Stimulated activated CD4-positive, alpha-beta T cell treated with anti-CD3 and anti-CD28 coated beads, Interleukin-2, amount 100 ng/mL, for 24 hours (primary cell): ENCODE measurements around the gene ETHE1.

Source experiments
- DNase-seq, 2 donors: peaks; one replicate each; pipeline ENCODE4 v3.0.0-alpha.2; 2020

Gene ETHE1, protein sequence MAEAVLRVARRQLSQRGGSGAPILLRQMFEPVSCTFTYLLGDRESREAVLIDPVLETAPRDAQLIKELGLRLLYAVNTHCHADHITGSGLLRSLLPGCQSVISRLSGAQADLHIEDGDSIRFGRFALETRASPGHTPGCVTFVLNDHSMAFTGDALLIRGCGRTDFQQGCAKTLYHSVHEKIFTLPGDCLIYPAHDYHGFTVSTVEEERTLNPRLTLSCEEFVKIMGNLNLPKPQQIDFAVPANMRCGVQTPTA

DNA sequence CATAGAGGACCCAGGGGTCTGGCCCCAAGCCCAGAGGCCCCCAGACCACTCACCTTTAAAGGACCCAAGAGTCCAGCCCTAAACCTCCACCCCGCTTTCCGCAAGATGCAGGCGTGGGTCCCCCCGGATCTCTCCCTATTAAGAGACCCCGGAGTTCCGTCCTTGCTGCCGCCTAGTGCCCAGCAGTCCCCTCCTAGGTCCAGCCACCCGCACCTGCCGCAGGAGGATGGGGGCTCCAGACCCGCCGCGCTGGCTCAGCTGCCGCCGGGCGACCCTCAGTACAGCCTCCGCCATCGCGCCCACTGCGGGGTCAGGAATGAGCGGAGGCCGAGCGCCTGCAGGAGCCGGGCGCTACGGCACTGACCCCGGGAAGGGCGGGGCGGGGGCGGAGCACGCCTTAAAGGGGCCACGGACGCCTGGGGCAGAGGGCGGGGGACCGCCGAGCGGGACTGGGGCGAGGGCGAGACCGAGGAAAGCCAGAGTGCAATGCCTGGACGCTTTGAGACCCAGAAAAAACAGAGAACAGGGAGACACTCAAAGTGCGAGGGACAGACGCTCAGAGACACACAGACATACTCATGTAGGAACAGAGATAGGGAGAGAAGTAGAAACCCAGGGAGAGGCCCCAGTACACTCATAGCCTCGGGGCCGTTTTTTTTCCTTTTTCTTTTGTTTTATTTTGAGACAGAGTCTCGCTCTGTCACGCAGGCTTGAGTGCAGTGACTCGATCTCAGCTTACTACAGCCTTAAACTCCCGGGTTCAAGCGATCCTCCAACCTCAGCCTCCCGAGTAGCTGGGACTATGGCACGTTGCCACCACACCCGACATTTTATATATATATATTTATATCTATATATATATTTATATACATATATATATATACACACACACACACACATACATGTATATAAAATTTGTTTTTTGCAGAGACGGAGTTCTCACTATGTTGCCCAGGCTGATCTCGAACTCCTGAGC is at the start of gene ETHE1:
ETHE1 (minus strand) TSS at position 318 of the 976 bp plus-strand sequence; CDS start at position 294, 24 bp downstream.
- peak; percentile 79 to 87 for DNase-seq

DNA sequence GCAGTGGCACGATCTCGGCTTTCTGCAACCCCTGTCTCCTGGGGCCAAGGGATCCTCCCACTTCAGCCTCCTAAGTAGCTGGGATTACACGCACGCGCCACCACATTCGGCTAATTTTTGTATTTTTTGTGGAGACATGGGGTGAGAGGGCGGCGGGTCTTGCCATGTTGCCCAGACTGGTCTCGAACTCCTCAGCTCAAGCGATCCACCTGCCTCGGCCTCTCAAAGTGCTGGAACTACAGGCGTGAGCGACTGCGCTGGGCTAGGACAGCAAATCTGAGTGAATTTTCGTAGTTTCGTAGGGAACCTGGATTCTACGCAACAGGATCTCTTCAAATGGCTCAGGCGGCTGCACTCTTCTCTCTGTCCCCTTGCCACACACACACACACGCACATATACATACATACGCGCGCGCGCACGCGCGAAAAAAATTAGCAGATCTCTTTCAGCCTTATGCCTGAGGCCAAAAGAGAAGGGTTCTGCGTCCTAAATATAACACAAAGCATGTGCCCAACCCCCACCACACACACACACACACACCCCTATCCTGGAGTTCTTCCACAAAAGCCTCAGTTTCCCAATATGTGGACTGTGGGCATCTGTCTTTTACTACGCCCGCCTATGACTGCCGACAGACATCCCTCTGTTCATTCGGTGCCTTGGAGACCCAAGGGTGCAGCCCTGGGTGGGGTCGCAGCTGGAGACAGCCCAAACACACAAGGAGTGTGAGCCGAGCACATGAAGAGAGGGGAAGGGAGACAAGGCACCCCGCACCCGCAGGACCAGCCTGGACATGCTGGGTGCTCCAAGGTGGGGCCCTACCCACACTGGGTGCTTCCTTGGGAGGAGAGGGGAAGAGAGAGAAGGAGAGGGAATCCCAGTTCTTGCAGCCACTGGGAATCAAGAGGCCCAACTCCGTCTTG is 49.2 kb upstream of the ETHE1 start:
- no peak for DNase-seq

DNA sequence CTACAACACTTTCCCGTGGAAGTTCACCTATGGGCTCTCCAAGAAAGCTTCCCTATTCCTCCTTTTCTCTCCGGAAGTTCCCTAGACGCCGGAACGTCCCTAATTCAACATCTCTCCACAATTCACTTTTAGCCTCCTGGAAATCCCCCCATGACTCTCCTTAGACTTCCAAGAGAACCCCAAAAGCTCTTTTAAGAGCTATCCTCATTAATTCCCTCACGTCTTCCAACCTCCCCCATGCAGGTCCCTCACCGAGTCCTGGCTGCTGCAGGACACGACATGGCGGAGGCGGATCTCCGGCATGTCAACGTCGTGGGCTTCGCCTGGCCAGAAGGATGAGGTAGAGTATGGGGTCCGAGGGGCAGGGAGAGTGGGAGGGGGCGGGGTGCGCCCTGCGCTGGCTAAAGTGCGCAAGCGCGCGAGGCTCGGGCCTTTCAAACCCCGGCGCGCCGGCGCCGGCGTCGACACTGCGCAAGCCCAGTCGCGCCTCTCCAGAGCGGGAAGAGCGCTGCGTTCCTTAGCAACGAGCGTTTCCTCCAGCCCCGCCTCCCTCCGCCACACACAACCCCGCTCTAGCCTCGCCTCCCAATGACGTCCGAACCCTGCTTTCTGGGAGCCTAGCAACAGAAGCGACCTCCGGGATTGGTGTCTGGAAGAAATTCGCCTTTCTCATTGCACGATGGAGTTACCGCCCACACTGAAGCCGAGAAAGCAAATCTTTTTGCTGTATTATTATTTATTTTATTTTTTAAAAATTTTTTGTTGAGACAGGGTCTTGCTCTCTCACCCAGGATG is 48.4 kb upstream of the ETHE1 start, which contains the start of the genes PINLYP and XRCC1:
PINLYP (plus strand) TSS at position 646 of the 795 bp plus-strand sequence. CDS start 1,391 bp downstream, outside the sequence.
XRCC1 (minus strand) TSS at position 372 of the 795 bp plus-strand sequence; CDS start at position 303, 69 bp downstream.
- peak; percentile 97 for DNase-seq

DNA sequence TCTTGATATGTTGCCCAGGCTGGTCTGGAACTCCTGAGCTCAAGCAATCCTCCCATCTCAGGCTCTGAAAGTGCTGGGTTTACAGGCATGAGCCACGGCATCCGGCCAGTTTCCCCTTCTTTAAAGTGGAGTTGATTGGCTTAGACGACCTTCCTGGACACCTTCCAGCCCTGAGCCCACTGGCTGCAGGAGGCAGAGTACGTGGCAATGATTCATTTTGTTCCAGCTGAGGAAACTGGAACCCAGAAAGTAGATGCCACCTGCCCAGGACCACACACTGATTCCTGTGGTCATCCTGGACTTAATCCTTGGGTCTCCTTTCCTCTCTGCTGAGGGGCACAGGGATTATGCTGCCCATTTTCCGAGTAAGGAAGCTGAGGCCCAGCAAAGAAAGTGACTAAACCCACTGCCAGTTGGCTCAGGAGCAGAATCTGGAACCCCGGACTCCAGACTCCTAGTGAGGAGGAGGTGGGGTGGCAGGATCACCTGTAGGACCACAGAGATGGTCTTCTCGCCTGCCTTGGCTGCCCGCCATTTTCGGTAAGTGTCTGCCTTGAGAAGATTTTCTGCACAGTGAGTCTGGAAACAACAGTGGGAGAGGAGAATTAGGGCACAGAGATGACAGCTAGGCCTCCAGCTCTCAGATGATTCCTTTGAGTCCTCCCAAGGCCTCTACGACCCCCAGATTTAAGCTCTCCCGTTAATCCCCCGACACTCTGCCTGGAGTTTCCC is 47.6 kb upstream of the ETHE1 start:
- no peak for DNase-seq

DNA sequence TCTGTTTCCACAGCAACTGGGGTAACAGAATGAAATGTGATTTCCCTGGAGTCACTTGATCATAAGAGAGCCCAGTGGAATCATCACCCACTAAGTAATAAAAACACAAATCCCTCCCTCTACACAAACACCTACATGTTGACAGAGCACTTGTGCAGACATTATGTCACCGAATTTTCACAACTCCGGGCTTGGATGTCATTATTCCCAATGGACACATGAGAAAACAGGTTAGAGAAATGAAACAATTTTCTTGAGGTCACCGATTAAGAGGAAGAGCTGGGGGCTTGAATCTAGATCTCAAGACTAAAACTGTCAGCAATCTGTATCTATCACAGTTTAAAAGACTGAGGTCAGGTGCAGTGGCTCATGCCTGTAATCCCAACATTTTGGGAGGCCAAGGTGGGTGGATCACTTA is 45.2 kb upstream of the ETHE1 start:
- no peak for DNase-seq

DNA sequence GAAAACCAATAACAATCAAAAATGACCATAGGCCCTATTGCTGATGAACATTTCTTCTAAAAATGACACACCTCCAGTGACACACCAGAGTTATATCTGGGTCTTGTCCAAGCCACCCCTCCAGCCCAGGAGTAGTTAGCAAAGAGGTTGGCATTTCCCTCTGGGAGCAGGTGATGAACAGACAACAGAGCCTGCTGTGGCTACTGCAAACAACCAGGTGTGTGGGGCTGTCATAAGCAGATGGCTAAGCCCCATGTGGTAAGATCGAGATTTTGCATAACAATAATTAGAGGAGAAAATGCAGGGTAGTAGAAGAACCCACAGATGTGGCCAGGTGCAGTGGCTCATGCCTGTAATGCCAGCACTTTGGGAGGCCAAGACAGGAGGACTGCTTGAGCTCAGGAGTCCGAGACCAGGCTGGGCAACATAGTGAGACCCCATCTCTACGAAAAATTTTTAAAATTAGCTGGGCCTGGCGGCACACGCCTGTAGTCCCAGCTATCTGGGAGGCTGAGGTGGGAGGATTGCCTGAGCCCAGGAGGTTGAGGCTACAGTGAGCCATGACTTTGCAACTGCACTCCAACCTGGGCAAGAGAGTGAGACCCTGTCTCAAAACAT is 43.3 kb upstream of the ETHE1 start:
- no peak for DNase-seq

DNA sequence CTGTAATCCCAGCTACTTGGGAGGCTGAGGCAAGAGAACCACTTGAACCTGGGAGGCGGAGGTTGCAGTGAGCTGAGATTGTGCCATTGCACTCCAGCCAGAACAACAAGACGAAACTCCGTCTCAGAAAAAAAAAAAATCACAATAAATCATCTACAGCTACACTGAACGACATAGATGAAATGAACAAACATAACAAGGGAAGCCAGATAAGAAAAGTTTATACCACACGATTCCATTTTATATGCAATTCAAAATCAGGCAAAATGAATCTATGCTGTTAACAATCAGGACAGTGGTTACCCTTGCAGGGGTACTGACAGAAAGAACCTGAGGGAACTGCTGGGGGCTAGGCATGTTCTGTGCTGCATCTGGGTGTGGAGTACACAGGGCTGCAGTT is 42.7 kb upstream of the ETHE1 start:
- DNase-seq: no peak

DNA sequence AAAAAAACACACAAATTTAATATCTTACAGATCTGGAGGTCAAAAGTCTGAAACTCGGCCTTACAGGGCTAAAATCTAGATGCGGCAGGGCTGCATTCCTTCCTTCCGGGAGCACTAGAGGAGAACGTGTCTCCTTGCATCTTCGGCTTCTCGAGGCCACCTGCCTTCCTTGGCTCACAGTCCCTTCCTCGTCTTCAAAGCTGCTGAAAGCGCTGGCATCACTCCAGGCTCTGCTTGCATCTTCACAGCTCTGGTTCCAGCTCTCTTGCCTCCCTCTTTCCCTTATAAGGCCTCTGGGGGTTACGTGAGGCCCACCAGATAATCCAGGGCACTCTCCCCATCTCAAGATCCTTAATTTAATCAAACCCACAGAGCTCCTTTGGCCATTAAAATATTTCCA is 37.8 kb upstream of the ETHE1 start:
- DNase-seq: no peak

DNA sequence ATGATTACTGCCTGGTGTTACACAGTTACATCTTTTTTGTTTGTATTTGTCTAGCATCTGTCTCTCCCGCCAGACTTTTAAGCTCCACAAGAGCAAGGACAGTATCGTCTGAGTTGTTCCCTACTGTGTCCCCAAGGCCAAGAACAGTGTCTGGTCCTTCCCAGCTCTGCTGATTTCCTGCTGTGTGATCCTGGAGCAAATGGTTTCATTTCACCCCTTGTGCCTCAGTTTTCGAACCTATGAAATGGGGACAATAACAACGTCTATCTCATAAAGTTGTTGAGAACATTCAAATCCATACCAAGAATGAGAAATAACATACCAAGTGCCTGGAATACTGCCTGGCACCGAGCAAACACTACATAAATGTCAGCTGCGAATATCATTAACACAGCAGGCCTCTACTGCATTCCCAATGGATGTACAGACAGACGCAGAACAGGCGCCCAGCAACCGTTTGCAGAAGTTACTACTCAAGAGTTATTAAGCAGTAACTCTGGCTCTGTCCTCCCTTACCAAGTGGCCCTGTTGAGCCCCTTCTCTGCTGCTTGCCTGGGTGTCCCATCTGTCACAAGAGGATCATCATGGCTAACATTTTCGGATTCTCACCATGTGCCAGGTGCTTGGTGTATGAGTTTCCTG is 36.9 kb upstream of the ETHE1 start:
- no peak for DNase-seq

DNA sequence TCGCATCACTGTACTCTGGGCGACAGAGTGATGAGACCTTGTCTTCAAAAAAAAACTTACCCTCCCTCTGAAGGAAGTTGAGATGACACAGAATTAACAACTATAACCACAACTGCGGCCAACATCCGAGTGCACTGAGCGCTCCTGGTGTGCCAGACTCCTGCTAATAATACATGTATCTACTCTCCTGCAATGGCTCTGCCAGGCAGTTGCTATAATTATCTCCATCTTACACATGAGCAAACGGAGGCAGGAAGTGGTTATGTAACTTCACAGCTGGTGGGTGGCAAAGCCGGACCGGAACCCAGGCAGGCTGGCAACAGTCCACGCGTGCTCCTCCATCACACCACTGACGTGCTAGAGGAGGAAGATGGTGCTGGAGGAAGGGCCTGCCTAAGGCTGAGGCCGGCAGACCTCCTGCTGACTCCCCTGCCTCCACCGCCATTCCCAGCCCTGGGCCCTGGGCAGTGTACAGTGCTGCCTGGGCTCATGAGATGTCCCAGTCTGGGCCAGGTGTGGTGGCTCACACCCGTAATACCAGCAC is 35.8 kb upstream of the ETHE1 start:
- DNase-seq: peak; percentile 64 to 68

DNA sequence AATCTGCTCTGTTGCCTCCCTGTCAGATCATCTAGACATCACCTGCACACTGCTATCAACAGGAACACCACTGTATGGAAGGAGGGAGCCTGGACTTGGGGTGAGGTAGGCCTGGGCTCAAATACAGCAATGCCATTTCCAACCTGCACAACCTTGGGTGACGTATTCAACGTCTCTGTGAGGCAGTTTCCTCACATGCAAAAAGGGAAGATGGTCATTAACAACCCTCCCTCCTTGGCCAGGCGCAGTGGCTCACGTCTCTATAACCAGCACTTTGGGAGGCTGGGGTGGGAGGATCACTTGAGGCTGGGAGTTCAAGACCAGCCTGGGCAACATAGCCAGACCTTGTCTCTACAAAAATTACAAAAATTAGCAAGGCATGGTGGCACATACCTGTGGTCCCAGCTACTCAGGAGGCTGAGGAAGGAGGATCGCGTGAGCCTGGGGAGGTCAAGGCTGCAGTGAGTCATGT is 35.3 kb upstream of the ETHE1 start:
- no peak for DNase-seq

DNA sequence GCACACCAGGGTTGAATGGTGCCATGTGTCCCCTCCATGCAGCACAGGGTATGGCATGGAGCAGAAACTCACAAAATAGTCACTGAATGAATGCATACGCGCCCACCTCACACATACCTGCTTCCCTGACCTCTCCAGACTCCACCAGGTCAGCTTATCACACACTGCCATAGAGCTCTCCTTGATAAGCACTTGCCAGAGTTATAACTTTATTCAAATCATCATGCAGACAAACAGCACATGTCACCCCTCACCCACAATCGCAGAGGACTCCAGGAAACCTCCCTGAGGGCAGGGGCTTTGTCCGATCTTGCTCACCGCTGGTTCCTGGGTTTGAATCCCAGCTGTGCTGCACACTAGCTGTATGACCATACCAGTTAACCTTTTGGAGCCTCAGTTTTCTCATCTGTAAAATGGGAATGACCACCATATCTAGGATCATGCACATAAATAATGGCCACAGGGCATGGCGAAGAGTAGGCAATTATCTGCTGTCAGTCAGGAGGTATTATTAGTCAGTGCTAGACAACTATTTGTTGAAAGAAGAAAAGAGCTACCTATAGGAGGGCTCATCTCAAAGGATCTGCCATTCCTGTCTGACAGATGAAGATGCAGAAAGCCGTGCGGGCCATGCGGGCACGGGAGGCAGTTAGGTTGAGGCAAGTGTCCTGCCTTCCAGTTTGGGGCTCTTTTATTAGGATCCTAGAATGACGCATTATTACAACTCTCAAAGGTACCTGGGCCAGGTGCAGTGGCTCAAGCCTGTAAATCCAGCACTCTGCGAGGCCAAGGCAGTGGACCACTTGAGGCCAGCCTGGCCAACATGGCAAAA is 34.4 kb upstream of the ETHE1 start:
- no peak for DNase-seq

DNA sequence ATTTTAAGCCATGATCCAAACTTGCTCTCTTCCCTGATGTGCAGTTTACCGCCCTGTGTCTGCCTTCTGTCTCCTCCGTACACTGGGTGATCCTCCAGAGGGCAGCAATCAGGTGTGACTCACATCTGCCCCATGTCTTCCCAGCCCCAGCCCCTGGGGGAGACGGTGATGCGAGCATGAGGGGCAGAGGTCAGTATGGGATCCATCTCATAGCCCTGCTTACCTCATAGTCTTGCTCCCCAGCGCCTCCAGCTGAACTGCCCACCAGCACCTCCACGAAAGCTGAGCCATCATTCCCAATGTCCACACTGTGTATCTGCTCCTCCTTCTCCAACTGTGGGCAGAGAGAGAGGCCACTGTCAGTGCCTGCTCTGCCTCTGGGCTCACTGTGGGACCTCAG is 33.7 kb upstream of the ETHE1 start:
- no peak for DNase-seq

DNA sequence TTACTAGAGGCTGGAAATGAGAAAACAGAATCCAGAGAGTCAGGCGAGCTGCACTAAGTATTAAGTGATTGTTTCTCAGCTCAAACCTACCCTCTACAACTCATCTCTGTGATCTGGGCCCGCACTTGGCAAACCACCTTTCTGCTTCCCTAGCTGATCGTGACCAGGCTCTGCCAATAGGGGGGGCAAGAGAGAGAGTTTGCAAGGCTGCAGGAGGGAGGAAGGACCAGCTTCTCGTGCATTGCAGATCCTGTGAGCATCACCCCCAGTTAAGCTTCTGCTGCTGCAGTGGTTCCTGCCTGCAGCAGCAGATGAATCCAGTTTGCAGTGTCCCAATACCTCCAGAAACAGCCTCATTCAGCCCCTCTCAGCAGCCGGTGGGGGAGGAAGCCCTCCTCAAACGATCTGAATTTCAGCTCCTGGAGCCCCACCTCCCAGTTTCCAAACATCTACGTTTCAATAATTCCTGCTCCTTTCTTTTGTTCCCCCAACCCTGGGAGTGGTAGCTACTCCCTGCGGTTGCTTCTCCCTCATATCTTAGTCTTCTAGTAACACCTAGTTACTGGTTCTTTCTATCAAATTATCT is 28.3 kb upstream of the ETHE1 start:
- peak; percentile 83 to 86 for DNase-seq

DNA sequence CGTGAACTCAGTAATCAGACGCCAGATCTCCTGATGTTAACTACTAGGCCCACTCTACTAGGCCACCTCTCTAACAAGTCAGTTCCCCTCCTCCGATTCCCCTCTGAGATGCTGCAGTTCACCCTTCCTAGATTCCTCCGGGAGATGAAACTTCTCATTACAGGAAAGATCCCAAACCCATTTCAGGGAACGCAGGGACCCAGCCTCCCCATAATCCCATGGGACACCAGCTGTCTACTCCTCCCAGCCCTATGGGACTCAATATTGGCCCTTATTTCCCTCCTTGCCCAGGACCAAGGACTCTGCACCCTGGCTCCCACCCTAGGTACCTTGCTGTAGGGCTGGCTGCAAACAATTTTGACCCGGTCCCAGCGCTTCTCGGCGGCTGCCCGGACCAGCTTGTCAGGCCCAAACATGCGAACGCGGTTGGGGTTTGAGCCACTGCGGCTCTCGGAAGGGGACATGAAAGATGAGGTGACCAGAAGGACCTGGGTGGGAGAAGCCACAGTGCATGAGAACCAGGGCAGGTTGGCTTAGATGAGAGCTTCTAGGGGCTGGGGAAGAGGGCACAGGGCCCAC is 27.4 kb upstream of the ETHE1 start:
- no peak for DNase-seq

DNA sequence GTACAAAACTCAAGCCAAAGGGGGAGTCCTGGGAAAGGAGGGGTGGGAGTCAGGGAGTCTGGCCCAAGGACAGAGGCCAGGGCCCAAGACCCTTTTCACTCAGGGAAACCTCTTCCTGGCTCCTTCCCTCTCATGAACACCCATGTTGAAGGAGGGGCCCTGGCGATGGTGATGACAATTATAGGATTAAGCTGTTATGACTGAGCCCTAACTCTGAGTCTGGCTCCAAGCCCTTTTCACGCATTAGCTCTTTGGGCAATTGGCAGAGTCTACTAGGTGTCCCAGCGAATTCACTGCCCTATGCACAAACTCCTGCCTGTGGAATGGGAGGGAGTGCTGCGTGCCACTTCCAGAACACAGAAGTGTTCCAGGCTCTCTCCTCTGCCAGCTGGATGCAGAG is 26.7 kb upstream of the ETHE1 start:
- DNase-seq: no peak

DNA sequence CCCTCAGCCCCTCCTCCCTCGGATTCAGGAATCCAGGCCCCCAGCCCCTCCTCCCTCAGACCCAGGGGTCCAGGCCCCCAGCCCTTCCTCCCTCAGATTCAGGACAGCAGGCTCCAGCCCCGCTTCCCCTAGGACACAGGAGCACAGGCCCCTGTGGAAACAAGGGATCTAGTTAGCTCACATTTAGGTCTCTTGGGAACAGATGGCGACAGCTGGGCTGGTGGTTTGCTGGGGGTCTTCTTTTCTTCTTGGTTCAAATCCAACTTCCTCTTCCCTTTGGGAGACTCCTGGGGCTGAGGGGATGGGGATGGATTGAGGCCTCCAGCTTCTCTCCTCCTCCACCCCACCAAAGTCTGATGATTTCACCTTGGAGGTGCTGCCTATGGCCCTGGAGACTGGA is 25.6 kb upstream of the ETHE1 start:
- no peak for DNase-seq

DNA sequence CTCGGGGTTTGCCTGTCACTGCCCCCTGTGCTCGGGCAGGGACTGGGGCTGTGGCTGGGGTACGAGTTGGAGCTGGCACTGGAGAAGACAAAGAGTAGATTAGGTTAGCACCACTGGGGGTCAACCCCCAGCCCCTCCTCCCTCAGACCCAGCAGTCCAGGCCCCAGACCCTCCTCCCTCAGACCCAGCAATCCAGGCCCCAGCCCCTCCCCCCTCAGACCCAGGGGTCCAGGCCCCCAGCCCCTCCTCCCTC is 25.1 kb upstream of the ETHE1 start:
- no peak for DNase-seq
